Measurements from ENCODE around the gene CDHR3.

DNA sequence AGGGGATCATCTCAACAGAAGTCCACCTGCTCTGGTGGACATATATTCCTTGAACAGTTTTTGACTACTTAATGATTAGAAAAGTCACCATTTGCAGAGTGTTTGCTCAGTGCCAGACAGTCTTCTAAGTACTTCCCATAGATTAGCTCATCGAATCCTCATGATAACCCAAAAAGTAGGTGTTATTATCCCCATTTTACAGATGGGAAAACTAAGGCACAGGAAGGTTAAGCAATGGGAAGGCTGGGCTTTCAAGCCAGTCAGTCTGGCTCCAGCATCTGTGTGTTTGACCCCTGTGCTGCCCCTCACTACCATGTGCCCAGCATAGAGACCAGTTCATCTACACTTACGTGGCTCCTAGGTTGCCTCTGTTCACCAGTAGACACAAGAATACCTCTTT lies 15.9 kb downstream of the CDHR3 start:
- TF ChIP-seq, protein P1, sequence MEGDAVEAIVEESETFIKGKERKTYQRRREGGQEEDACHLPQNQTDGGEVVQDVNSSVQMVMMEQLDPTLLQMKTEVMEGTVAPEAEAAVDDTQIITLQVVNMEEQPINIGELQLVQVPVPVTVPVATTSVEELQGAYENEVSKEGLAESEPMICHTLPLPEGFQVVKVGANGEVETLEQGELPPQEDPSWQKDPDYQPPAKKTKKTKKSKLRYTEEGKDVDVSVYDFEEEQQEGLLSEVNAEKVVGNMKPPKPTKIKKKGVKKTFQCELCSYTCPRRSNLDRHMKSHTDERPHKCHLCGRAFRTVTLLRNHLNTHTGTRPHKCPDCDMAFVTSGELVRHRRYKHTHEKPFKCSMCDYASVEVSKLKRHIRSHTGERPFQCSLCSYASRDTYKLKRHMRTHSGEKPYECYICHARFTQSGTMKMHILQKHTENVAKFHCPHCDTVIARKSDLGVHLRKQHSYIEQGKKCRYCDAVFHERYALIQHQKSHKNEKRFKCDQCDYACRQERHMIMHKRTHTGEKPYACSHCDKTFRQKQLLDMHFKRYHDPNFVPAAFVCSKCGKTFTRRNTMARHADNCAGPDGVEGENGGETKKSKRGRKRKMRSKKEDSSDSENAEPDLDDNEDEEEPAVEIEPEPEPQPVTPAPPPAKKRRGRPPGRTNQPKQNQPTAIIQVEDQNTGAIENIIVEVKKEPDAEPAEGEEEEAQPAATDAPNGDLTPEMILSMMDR (IDR thresholded peaks at IDR 0.05; ENCODE audit: insufficient read depth, low read depth, low read length) = no peak
- TF ChIP-seq EZH2 (IDR thresholded peaks at IDR 0.05; ENCODE audit: insufficient read depth, low read length) = no peak
